ENCODE results near the gene YDJC. TPM values are rescaled to one million over a fixed set of nuclear protein-coding genes. Genes with fewer than 3 reads are reported as not detected.
"Not testable (repeated sequence)": the region's sequence is repeated elsewhere in the genome, so short reads cannot be mapped to it uniquely, and the experiment has no call there.

The YDJC gene
- total RNA-seq, 1 donor from 2014 or later = 7.0 TPM

GRCh38 chr22:21621025-21621424, 8.8 kb downstream of the YDJC start:
- ATAC-seq (no peak), DNase-seq (ENCODE audit: low spot score) (no peak)
- intact Hi-C loops (cut with DNase I) = no loop called here

GRCh38 chr22:21617337-21617736, 12.5 kb downstream of the YDJC start:
- intact Hi-C loops (cut with DNase I); ATAC-seq; DNase-seq (ENCODE audit: low spot score): not testable (repeated sequence)

GRCh38 chr22:21615731-21616130, 14.1 kb downstream of the YDJC start:
- DNase-seq (ENCODE audit: low spot score) (no peak), ATAC-seq (no peak)
- intact Hi-C loops (cut with DNase I) = no loop called here

- DNase-seq (ENCODE audit: low spot score) = no peak
- intact Hi-C loops (cut with DNase I) = loop anchor here (1.0 kb wide), 1 partner anchor 33 kb away; no protein-coding TSS in a partner anchor
- no peak for ATAC-seq
These were observed 16.1 kb downstream of the YDJC start for GRCh38 chr22:21613553-21614233.

- ATAC-seq = no peak
- intact Hi-C loops (cut with DNase I) = no loop called here
- DNase-seq (ENCODE audit: low spot score) = no peak
These were observed 17.0 kb downstream of the YDJC start for GRCh38 chr22:21612858-21613257.

- no peak for DNase-seq (ENCODE audit: low spot score)
- ATAC-seq = no peak
- intact Hi-C loops (cut with DNase I) = no loop called here
These were observed 18.4 kb downstream of the YDJC start for GRCh38 chr22:21611210-21611977.

- ATAC-seq; DNase-seq (ENCODE audit: low spot score): not testable (repeated sequence)
These were observed 20.2 kb downstream of the YDJC start for GRCh38 chr22:21609556-21610157.

GRCh38 chr22:21606775-21607174, 23.0 kb downstream of the YDJC start:
- DNase-seq (ENCODE audit: low spot score) (no peak), ATAC-seq (no peak)
- intact Hi-C loops (cut with DNase I) = no loop called here

More at GRCh38 chr22:21609556-21610157, 20.2 kb downstream of the YDJC start:
- intact Hi-C loops (cut with DNase I) = not testable (repeated sequence)

GRCh38 chr22:21605887-21606564, 23.8 kb downstream of the YDJC start:
- ATAC-seq (no peak), DNase-seq (ENCODE audit: low spot score) (no peak)
- intact Hi-C loops (cut with DNase I) = no loop called here

- ATAC-seq = no peak
- intact Hi-C loops (cut with DNase I) = no loop called here
These were observed 25.8 kb downstream of the YDJC start for GRCh38 chr22:21603973-21604372.

GRCh38 chr22:21602579-21602978, 27.2 kb downstream of the YDJC start:
- DNase-seq (ENCODE audit: low spot score) (no peak), ATAC-seq (no peak)
- intact Hi-C loops (cut with DNase I) = no loop called here

More at GRCh38 chr22:21603973-21604372, 25.8 kb downstream of the YDJC start:
- DNase-seq (ENCODE audit: low spot score) = no peak

GRCh38 chr22:21599053-21599893, 30.5 kb downstream of the YDJC start:
- ATAC-seq (no peak), DNase-seq (ENCODE audit: low spot score) (no peak)
- intact Hi-C loops (cut with DNase I) = no loop called here

GRCh38 chr22:21598302-21598701, 31.5 kb downstream of the YDJC start:
- intact Hi-C loops (cut with DNase I) = no loop called here
- no peak for DNase-seq (ENCODE audit: low spot score)
- no peak for ATAC-seq

- ATAC-seq; intact Hi-C loops (cut with DNase I); DNase-seq (ENCODE audit: low spot score): not testable (repeated sequence)
These were observed 33.3 kb downstream of the YDJC start for GRCh38 chr22:21596356-21597135.

GRCh38 chr22:21594865-21595452, 34.9 kb downstream of the YDJC start:
- DNase-seq (ENCODE audit: low spot score) (no peak), ATAC-seq (no peak)
- intact Hi-C loops (cut with DNase I) = no loop called here

GRCh38 chr22:21593406-21594232, 36.2 kb downstream of the YDJC start:
- no peak for ATAC-seq
- intact Hi-C loops (cut with DNase I) = no loop called here
- DNase-seq (ENCODE audit: low spot score) = no peak

- DNase-seq (ENCODE audit: low spot score) (no peak), ATAC-seq (no peak)
- intact Hi-C loops (cut with DNase I) = no loop called here
These were observed 37.4 kb downstream of the YDJC start for GRCh38 chr22:21592422-21592821.
